ENCODE data around the gene DESI1.
"Not testable (repeated sequence)": the region's sequence is repeated elsewhere in the genome, so short reads cannot be mapped to it uniquely, and the experiment has no call there.

The DESI1 gene

GRCh38 chr22:41638124-41638523 is 17.3 kb upstream of the DESI1 start:
- Histone ChIP-seq H3K4me3 (ENCODE audit: low read depth, low read length) (no peak overlapping the region), H3K27me3 (ENCODE audit: control insufficient read depth, insufficient read depth, low read length) (no peaks in the 10 kb centered on the region), H3K9ac (no peak overlapping the region), H3K4me2 (ENCODE audit: low read length) (no peak overlapping the region), H3K4me1 (no peaks in the 10 kb centered on the region), H3K9me3 (ENCODE audit: control insufficient read depth, low read length) (no peaks in the 10 kb centered on the region), H2AFZ (no peak overlapping the region), H3K27ac (no peak overlapping the region), H3K36me3 (ENCODE audit: control insufficient read depth, insufficient read depth, low read length) (no peaks in the 10 kb centered on the region), H3K79me2 (peaks cover 3% of the 10 kb centered on the region)
- TF ChIP-seq, protein P1, sequence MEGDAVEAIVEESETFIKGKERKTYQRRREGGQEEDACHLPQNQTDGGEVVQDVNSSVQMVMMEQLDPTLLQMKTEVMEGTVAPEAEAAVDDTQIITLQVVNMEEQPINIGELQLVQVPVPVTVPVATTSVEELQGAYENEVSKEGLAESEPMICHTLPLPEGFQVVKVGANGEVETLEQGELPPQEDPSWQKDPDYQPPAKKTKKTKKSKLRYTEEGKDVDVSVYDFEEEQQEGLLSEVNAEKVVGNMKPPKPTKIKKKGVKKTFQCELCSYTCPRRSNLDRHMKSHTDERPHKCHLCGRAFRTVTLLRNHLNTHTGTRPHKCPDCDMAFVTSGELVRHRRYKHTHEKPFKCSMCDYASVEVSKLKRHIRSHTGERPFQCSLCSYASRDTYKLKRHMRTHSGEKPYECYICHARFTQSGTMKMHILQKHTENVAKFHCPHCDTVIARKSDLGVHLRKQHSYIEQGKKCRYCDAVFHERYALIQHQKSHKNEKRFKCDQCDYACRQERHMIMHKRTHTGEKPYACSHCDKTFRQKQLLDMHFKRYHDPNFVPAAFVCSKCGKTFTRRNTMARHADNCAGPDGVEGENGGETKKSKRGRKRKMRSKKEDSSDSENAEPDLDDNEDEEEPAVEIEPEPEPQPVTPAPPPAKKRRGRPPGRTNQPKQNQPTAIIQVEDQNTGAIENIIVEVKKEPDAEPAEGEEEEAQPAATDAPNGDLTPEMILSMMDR (IDR thresholded peaks at IDR 0.05): no peak

DNA sequence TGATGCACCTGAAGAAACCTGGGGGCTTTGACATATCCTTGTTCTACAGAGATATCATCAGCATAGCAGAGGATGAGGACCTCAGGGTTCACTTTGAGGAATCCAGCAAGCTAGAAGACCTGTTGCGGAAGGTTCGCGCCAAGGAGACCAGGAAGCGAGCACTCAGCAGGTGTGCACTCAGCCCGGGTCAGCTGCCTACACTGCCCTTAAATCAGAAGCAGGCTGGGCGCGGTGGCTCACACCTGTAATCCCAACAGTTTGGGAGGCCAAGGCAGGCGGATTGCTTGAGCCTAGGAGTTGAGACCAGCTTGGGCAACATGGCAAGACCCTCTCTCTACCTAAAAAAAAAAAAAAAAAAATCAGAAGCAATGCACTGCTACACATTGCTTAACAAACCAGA is 16.8 kb upstream of the DESI1 start:
- not testable (repeated sequence) for H3K79me2 ChIP-seq; H3K4me1 ChIP-seq; H3K36me3 ChIP-seq (ENCODE audit: control insufficient read depth, insufficient read depth, low read length); H3K4me3 ChIP-seq (ENCODE audit: low read depth, low read length); H3K27ac ChIP-seq; H3K9ac ChIP-seq; H2AFZ ChIP-seq; H3K27me3 ChIP-seq (ENCODE audit: control insufficient read depth, insufficient read depth, low read length); H3K4me2 ChIP-seq (ENCODE audit: low read length); H3K9me3 ChIP-seq (ENCODE audit: control insufficient read depth, low read length)

DNA sequence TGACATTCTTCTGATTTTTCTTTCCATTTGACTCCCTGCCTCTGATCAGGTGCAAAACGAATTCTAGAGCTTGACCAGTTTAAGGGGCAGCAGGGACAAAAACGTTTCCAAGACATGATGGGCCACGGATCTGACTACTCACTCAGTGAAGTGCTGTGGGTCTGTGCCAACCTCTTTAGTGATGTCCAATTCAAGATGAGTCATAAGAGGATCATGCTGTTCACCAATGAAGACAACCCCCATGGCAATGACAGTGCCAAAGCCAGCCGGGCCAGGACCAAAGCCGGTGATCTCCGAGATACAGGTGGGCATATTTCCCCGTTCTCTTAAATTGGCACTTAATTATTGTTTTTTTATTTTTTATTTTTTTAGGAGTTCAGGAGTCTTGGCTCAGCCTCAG is 15.6 kb upstream of the DESI1 start:
- Histone ChIP-seq H3K9ac (no peak overlapping the region), H3K9me3 (ENCODE audit: control insufficient read depth, low read length) (no peaks in the 10 kb centered on the region), H3K4me3 (ENCODE audit: low read depth, low read length) (no peak overlapping the region), H3K4me1 (no peaks in the 10 kb centered on the region), H3K4me2 (ENCODE audit: low read length) (no peak overlapping the region), H3K36me3 (ENCODE audit: control insufficient read depth, insufficient read depth, low read length) (no peaks in the 10 kb centered on the region), H3K79me2 (peaks cover 2% of the 10 kb centered on the region), H2AFZ (no peak overlapping the region), H3K27ac (no peak overlapping the region), H3K27me3 (ENCODE audit: control insufficient read depth, insufficient read depth, low read length) (no peaks in the 10 kb centered on the region)
- TF ChIP-seq, protein P1 (IDR thresholded peaks at IDR 0.05): no peak

GRCh38 chr22:41634610-41635009 is 13.8 kb upstream of the DESI1 start:
- H3K36me3 ChIP-seq (ENCODE audit: control insufficient read depth, insufficient read depth, low read length); H3K4me2 ChIP-seq (ENCODE audit: low read length); H3K9me3 ChIP-seq (ENCODE audit: control insufficient read depth, low read length); H3K4me3 ChIP-seq (ENCODE audit: low read depth, low read length); H3K4me1 ChIP-seq; H3K27ac ChIP-seq; H3K27me3 ChIP-seq (ENCODE audit: control insufficient read depth, insufficient read depth, low read length); H2AFZ ChIP-seq; H3K79me2 ChIP-seq; H3K9ac ChIP-seq: not testable (repeated sequence)

GRCh38 chr22:41631615-41632014 is 10.8 kb upstream of the DESI1 start:
- not testable (repeated sequence) for H3K36me3 ChIP-seq (ENCODE audit: control insufficient read depth, insufficient read depth, low read length); H2AFZ ChIP-seq

GRCh38 chr22:41631115-41631514 is 10.3 kb upstream of the DESI1 start:
- H3K27ac ChIP-seq; H3K79me2 ChIP-seq; H3K27me3 ChIP-seq (ENCODE audit: control insufficient read depth, insufficient read depth, low read length); H3K9ac ChIP-seq; H3K9me3 ChIP-seq (ENCODE audit: control insufficient read depth, low read length); H2AFZ ChIP-seq; H3K36me3 ChIP-seq (ENCODE audit: control insufficient read depth, insufficient read depth, low read length); H3K4me3 ChIP-seq (ENCODE audit: low read depth, low read length); H3K4me2 ChIP-seq (ENCODE audit: low read length); H3K4me1 ChIP-seq: not testable (repeated sequence)

More at GRCh38 chr22:41631615-41632014, 10.8 kb upstream of the DESI1 start:
- not testable (repeated sequence) for H3K4me3 ChIP-seq (ENCODE audit: low read depth, low read length); H3K4me1 ChIP-seq; H3K79me2 ChIP-seq; H3K4me2 ChIP-seq (ENCODE audit: low read length); H3K9ac ChIP-seq; H3K9me3 ChIP-seq (ENCODE audit: control insufficient read depth, low read length); H3K27me3 ChIP-seq (ENCODE audit: control insufficient read depth, insufficient read depth, low read length); H3K27ac ChIP-seq

DNA sequence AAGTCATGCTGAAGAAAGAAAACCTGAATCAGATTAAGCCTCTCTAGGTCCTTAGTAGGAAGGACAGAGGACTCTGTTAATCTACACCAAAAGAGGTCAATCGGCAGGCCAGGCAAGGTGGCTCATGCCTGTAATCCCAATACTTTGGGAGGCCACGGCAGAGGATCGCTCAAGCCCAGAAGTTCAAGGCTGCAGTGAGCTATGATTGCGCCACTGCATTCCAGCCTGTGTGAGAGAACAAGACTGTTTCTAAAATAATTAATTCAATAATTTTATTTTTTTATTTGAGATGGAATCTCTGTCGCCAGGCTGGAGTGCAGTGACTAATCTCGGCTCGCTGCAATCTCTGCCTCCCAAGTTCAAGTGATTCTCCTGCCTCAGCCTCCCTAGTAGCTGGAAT is 4.7 kb upstream of the DESI1 start:
- Histone ChIP-seq H3K9me3 (ENCODE audit: control insufficient read depth, low read length) (no peaks in the 10 kb centered on the region), H3K27me3 (ENCODE audit: control insufficient read depth, insufficient read depth, low read length) (no peaks in the 10 kb centered on the region), H3K4me1 (peaks cover 4% of the 10 kb centered on the region), H3K4me3 (ENCODE audit: low read depth, low read length) (no peak overlapping the region), H3K27ac (no peak overlapping the region), H2AFZ (no peak overlapping the region), H3K79me2 (peaks cover 31% of the 10 kb centered on the region), H3K36me3 (ENCODE audit: control insufficient read depth, insufficient read depth, low read length) (no peaks in the 10 kb centered on the region), H3K9ac (no peak overlapping the region), H3K4me2 (ENCODE audit: low read length) (no peak overlapping the region)
- TF ChIP-seq, protein P1 (IDR thresholded peaks at IDR 0.05): no peak

All from parathyroid adenoma (tissue), 2 donors.